HepG2 (cell line): ENCODE measurements around the gene DLX3. TPM values are rescaled to one million over a fixed set of nuclear protein-coding genes. Genes with fewer than 3 reads are reported as not detected.

ENCODE experiments used
- AGO2 ChIP-seq: fragments of 200-400 bp; formaldehyde crosslinking; optimal IDR thresholded peaks from 2 replicates; pipeline ENCODE3; 2017; ENCODE audit warnings: mild to moderate bottlenecking, low read depth, low read length, moderate library complexity
- KLF12 ChIP-seq: sonication (generic); formaldehyde crosslinking; IDR thresholded peaks from 2 replicates; pipeline ENCODE4 v1.4.0; 2020; ENCODE audit warnings: missing genetic modification reagents, borderline replicate concordance
- RAD51 ChIP-seq: fragments of 450-650 bp; IDR thresholded peaks from 2 replicates; pipeline ENCODE4 v1.6.1; 2016; ENCODE audit warnings: borderline replicate concordance
- ZNF839 ChIP-seq: sonication (generic); formaldehyde crosslinking; IDR thresholded peaks from 2 replicates; pipeline ENCODE4 v1.4.0; 2020; ENCODE audit warnings: missing genetic modification reagents, mild to moderate bottlenecking, borderline replicate concordance
- polyA plus RNA-seq, 8 experiments: library from polyadenylated mRNA; depleted of rRNA in 3 of 8; stranded (reverse) in 7 of 8; unstranded in 1 of 8; fragments of >200 nt; fragmentation: Illumina TruSeq in 4 of 8; extraction: Trizol in 4 of 8; gene quantifications; 2 replicates each; pipeline versions ENCODE4 v1.2.1 to v1.2.3, GENCODE V29; 2011 to 2016; ENCODE audit warnings: low read depth in 4 of 8, missing spikeins in 1 of 8, mixed read lengths in 1 of 8; ENCODE audit not compliant: insufficient read depth in 1 of 8
- total RNA-seq, 5 experiments: library from RNA; depleted of rRNA; stranded (reverse); fragments of >200 nt; fragmentation: Illumina TruSeq; extraction: Trizol; gene quantifications; 2 replicates each; pipeline ENCODE4 v1.2.3, GENCODE V29; 2016; ENCODE audit warnings: low read depth in 1 of 5
- TF ChIP-seq, protein P1 (sequence below): sonication (generic); formaldehyde crosslinking; IDR thresholded peaks from 2 replicates; pipeline ENCODE4 v1.5.0; 2020; ENCODE audit warnings: mild to moderate bottlenecking, missing genetic modification reagents, borderline replicate concordance
- TF ChIP-seq, protein P2 (sequence below): sonication (generic); formaldehyde crosslinking; IDR thresholded peaks from 2 replicates; pipeline ENCODE4 v1.4.0; 2020; ENCODE audit warnings: missing genetic modification reagents, borderline replicate concordance
- TF ChIP-seq, protein P3 (sequence below): sonication (generic); formaldehyde crosslinking; IDR thresholded peaks from 2 replicates; pipeline ENCODE4 v1.5.0; 2020; ENCODE audit warnings: missing genetic modification reagents
- TF ChIP-seq, protein P4 (sequence below): sonication (generic); formaldehyde crosslinking; conservative IDR thresholded peaks from 2 replicates; pipeline ENCODE4 v1.4.0; 2020; ENCODE audit warnings: mild to moderate bottlenecking, missing genetic modification reagents, moderate library complexity
- TF ChIP-seq, protein P5 (sequence below): IDR thresholded peaks from 2 replicates; pipeline ENCODE4 v1.6.1; 2016

The DLX3 gene
- total and polyA plus RNA-seq, 2 of the 13 experiments (the other 11 are each of a cell fraction or from before 2014, with no cell fraction given), result 0.03 TPM; not detected in 1

DNA sequence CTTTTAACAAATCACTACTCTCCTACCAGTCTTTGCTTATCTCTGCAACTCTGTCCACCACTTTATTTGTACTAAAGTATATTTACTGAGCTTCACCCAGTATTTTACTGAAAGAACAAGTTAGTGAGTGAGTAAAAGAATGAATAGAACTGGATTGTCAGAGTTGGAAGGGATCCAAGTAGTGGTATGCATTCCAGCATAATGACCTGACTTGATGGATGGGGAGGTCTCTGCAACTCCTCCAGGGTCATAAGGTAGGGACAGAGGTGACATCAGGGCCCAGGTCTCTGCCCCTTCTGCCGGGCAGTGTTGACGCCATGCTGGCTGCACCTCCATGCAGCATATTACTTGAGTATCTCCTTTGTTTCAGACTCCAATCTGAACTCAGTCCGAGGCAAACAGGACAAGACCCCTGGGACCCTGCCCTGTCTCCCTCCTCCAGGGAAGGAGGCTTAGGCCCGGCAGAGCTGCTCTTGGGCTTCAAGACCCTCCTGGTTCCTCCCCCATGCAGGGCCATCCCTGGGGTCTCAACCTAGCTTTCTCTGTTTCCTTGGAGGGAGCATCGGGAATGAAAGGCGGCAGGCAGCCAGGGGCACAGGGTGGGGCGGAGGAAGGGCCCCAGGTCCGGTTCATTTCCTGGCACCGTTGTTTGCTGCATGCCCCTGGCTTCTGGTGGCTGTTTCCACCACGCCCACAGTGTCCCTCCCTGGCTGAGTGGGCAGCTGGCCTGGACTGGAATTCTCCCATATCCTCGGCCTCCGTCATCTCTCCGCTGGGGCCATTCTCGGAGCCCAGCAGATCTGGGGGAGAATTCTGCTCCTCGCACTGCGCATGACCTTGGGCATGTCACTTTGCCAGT lies 48.5 kb upstream of the DLX3 start (continued):
- TF ChIP-seq, protein P1, sequence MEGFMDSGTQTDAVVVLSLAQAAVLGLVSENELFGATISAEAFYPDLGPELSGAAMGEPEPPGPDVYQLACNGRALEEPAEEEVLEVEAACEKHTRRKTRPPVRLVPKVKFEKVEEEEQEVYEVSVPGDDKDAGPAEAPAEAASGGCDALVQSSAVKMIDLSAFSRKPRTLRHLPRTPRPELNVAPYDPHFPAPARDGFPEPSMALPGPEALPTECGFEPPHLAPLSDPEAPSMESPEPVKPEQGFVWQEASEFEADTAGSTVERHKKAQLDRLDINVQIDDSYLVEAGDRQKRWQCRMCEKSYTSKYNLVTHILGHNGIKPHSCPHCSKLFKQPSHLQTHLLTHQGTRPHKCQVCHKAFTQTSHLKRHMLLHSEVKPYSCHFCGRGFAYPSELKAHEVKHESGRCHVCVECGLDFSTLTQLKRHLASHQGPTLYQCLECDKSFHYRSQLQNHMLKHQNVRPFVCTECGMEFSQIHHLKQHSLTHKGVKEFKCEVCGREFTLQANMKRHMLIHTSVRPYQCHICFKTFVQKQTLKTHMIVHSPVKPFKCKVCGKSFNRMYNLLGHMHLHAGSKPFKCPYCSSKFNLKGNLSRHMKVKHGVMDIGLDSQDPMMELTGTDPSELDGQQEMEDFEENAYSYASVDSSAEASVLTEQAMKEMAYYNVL, result no peak
- TF ChIP-seq, protein P2, sequence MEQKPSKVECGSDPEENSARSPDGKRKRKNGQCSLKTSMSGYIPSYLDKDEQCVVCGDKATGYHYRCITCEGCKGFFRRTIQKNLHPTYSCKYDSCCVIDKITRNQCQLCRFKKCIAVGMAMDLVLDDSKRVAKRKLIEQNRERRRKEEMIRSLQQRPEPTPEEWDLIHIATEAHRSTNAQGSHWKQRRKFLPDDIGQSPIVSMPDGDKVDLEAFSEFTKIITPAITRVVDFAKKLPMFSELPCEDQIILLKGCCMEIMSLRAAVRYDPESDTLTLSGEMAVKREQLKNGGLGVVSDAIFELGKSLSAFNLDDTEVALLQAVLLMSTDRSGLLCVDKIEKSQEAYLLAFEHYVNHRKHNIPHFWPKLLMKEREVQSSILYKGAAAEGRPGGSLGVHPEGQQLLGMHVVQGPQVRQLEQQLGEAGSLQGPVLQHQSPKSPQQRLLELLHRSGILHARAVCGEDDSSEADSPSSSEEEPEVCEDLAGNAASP (CRISPR knock-in tag), result no peak
- TF ChIP-seq, protein P3, sequence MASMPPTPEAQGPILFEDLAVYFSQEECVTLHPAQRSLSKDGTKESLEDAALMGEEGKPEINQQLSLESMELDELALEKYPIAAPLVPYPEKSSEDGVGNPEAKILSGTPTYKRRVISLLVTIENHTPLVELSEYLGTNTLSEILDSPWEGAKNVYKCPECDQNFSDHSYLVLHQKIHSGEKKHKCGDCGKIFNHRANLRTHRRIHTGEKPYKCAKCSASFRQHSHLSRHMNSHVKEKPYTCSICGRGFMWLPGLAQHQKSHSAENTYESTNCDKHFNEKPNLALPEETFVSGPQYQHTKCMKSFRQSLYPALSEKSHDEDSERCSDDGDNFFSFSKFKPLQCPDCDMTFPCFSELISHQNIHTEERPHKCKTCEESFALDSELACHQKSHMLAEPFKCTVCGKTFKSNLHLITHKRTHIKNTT (CRISPR knock-in tag), result no peak
- TF ChIP-seq, protein P4, sequence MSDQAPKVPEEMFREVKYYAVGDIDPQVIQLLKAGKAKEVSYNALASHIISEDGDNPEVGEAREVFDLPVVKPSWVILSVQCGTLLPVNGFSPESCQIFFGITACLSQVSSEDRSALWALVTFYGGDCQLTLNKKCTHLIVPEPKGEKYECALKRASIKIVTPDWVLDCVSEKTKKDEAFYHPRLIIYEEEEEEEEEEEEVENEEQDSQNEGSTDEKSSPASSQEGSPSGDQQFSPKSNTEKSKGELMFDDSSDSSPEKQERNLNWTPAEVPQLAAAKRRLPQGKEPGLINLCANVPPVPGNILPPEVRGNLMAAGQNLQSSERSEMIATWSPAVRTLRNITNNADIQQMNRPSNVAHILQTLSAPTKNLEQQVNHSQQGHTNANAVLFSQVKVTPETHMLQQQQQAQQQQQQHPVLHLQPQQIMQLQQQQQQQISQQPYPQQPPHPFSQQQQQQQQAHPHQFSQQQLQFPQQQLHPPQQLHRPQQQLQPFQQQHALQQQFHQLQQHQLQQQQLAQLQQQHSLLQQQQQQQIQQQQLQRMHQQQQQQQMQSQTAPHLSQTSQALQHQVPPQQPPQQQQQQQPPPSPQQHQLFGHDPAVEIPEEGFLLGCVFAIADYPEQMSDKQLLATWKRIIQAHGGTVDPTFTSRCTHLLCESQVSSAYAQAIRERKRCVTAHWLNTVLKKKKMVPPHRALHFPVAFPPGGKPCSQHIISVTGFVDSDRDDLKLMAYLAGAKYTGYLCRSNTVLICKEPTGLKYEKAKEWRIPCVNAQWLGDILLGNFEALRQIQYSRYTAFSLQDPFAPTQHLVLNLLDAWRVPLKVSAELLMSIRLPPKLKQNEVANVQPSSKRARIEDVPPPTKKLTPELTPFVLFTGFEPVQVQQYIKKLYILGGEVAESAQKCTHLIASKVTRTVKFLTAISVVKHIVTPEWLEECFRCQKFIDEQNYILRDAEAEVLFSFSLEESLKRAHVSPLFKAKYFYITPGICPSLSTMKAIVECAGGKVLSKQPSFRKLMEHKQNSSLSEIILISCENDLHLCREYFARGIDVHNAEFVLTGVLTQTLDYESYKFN (CRISPR knock-in tag), result no peak
- TF ChIP-seq AGO2 (no peak), ZNF839 (CRISPR knock-in tag) (no peak), RAD51 (no peak), KLF12 (CRISPR knock-in tag) (no peak)
- TF ChIP-seq, protein P5, sequence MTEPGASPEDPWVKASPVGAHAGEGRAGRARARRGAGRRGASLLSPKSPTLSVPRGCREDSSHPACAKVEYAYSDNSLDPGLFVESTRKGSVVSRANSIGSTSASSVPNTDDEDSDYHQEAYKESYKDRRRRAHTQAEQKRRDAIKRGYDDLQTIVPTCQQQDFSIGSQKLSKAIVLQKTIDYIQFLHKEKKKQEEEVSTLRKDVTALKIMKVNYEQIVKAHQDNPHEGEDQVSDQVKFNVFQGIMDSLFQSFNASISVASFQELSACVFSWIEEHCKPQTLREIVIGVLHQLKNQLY, result no peak
